GM12801 (cell line): ENCODE results near the gene CRB2.

Experiments
- CTCF ChIP-seq: IDR thresholded peaks from one replicate; pipeline ENCODE4 v1.5.1; 2011; ENCODE audit warnings: control low read depth; ENCODE audit not compliant: insufficient read length; ENCODE audit errors: extremely low read depth

The CRB2 gene

GRCh38 chr9:123316053-123316718 lies 39.8 kb upstream of the CRB2 start:
- no peak for TF ChIP-seq CTCF

GRCh38 chr9:123318202-123318601 lies 37.8 kb upstream of the CRB2 start:
- no peak for TF ChIP-seq CTCF

GRCh38 chr9:123318961-123319421 lies 37.0 kb upstream of the CRB2 start:
- no peak for TF ChIP-seq CTCF

- no peak for TF ChIP-seq CTCF
These were observed 36.3 kb upstream of the CRB2 start for GRCh38 chr9:123319541-123320339.

- TF ChIP-seq CTCF, result no peak
These were observed 35.2 kb upstream of the CRB2 start for GRCh38 chr9:123320814-123321213.

GRCh38 chr9:123321616-123322272 lies 34.3 kb upstream of the CRB2 start:
- no peak for TF ChIP-seq CTCF
